ENCODE results near the gene GALNT15.

Gene GALNT15

DNA sequence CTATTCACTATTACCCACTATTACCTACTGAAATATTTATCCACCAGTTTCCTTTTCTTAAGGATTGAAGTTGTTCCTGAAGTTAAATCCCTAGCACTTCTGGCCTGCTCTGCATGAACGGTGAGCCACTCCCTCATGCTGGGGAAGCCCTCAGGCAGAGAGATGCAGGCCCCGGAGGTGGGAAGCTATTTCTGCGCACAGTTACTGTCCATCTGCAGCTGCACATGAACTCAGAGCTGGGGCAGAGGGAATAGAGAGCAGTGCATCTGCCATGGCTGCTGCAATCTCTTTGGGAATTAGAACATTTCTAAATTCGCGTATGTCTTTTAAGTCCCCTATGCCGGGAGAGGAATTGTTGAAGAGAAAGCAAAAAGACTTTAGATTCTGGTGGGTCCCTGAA, 6.3 kb upstream of the GALNT15 start:
- no peak for DNase-seq (ENCODE audit: low read depth)

DNA sequence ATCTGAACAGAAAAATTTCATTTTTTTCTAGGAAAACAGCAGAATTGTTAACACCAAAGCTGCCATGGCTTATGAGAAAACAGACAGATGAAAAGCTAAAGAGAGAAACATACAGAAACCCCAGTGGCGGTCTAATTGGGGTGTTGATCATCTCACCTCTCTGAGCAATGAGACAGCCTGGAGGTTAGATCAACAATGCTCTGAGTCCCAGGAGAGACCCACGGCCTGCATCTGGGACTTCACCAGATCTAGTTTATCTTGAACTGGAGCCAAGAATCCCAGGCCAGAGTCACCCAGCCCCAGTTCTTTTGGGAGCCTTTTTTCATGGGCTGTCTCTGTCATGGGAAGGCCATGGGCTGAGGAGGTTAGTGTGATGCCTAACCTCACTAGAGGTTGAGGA, 3.5 kb upstream of the GALNT15 start:
- DNase-seq (ENCODE audit: low read depth) = no peak

DNA sequence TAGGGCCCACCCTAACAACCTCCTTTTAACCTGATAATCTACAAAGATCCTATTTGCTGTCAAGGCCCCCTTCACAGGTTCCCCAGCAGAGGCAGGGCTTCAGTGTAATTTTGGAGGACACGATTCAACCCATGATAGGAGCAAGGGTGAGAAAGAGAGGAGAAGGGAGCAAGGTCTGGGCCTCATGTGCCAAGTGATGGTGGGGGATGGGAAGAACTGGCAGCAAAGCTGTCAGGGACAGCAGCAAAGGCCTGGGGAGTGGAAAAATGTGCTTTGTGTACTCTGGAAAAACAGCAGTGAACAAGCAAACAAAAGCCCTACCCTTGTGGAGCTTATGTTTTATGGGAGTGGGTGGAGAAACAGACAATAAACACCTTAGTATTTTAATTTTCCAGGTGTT, 2.7 kb upstream of the GALNT15 start:
- no peak for DNase-seq (ENCODE audit: low read depth)

DNA sequence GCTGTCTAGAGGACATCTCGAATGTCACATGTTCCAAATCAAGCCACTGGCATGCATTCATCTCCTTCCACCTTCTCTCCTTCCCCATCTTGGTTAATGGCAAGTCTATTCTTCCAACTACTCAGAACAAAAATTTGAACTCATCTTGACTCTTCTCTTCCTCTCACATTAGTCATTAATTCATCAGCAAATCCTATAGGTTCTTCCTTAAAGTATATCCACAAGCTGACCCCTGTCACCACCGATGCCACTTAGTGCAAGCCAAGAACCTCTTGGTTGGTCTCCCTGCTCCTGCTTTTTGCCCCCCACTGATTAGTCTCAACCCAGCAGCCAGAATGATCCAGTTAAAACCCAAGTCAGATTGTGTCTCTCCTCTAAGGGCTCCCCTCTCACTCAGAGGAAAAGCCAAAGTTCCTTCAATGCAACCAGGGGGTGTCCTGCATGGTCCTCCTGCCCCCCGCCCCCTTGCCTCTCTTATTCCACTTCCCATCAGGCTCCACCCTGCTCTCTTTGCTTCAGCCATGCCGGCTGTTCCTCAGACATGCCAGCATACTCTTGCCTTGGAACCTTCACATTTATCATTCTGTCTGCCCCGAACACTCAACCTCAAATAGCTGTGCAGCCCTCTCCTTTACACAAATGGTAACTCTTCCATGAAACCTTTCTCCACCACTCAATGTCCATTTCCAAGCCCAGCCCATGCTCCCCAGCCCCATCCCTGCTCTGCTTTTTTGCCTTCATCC, 1.0 kb upstream of the GALNT15 start:
- no peak for DNase-seq (ENCODE audit: low read depth)

DNA sequence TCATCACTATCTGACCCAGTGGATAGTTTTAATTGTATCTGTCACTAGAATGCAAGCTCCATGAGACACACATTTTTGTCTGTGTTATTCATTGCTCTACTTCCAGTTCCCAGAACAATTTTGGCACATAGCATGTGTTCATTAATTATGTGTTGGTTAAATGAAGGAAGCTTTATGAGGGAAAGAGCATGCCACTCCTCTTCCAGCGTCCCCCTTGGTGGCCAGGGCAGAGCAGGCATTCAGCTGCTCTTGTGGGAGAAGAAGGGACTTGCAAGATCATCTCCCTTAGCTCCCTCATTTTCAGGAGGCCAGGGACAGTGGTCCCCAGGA, 489 bp upstream of the GALNT15 start:
- no peak for DNase-seq (ENCODE audit: low read depth)

DNA sequence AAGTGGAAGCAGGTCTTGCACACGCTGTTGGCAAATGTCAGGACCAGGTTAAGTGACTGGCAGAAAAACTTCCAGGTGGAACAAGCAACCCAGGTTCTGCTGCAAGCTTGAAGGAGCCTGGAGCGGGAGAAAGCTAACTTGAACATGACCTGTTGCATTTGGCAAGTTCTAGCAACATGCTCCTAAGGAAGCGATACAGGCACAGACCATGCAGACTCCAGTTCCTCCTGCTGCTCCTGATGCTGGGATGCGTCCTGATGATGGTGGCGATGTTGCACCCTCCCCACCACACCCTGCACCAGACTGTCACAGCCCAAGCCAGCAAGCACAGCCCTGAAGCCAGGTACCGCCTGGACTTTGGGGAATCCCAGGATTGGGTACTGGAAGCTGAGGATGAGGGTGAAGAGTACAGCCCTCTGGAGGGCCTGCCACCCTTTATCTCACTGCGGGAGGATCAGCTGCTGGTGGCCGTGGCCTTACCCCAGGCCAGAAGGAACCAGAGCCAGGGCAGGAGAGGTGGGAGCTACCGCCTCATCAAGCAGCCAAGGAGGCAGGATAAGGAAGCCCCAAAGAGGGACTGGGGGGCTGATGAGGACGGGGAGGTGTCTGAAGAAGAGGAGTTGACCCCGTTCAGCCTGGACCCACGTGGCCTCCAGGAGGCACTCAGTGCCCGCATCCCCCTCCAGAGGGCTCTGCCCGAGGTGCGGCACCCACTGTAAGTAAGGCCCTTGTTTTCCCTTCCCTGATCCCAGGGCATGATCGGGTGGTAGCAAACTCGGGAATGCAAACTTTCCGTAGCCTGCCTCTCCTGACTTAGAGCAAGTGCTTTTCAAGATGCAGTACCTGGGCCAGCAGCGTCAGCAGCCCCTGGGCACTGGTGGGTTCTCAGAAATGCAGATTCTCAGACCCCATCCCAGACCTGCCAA, 759 bp downstream of the GALNT15 start:
- DNase-seq (ENCODE audit: low read depth) = no peak

DNA sequence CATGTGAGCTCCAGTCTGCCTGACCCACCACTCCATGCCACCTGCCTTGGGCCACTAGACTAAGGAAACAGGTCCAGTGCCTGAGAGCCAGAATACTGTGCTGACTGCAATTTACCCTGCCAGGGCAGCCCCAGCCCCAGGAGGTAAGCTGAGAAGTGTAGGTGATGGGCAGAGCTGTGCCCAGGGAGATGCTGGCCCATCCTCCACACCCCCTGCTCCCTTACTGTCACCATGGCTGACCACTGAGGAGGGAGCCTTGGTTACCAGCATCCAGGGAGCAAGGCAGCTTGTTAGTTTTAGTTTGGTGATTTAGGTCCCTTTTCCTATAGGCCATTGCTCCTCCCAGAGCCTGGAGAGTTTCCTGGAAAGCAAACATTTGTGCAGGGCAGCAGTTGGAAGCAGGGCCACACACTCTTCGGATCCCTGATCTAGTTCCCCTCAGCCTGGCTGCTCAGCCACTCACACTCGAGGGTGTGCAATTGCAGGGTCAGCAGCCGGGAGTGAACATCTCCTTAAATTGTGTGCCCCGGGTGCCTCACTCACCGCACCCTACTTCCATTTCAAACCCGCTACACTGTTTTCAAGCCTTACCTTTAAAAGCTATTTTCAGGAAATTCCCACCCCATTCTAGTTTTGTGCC, 2.0 kb downstream of the GALNT15 start:
- DNase-seq (ENCODE audit: low read depth) = no peak

DNA sequence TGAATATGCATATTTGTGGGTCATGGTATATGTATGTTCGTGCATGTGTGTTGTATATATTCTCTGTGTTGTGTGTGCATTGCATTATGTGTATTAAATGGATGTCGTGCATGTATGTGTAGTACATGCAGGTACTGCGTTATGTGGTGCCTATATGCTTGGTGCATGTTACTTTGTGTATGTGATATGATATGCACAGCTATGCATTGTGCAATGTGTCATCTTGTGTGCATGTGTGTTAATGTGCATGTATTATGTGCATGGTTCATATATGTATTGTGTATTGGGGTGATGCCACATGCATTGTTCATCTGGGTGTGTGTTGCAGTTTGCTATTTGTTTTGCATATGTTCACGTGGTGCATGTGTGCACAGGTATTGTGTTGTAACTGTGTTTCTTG, 2.9 kb downstream of the GALNT15 start:
- no peak for DNase-seq (ENCODE audit: low read depth)

DNA sequence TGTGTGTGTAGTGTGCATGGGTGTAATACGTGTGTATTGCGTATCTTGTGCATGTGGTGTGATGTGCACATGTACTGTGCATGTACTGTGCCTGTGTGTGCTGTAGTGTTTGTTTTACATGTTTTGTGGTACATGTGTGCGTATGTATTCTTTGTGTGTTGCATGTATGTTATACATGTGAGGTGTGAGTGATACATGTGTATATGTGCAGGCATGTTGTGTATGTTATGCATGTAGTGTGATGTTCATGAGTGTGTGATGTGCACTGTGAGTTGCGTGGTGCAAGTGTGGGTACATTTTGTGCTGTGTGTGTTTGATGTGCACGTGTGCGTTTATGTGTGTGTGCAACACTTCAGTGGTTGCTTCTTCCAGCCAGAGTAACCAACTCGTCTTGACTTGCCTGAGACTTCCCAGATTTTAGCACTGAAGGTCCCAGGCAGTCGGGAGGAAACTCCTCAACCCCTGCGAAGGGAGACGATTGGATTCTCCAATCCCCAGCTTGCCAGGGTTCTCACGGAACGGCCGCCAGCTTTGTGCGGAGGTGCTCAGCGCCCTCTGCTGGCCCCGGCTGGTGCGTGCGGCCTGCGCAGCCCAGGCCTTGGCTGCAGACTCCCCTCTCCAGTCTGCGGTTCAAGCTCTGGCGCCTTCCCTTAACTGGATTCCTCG, 3.6 kb downstream of the GALNT15 start:
- no peak for DNase-seq (ENCODE audit: low read depth)

DNA sequence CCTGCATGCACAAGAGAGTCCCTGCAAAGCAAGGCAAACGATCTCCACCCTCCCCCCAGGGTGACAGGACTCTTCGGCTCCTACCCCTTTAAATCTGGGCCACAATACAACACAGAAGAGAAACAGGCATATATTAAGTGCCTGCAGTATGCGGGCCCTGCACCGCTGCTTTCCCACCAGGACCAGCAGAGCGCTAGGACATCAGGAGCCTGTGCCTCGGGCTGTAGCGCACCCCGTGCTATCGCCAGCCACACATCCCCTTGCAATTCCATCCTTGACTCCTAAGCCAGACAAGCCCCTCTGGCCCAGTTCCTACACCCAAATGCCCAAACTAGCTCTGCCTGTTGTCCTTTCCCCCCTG, 4.1 kb downstream of the GALNT15 start:
- DNase-seq (ENCODE audit: low read depth) = no peak

DNA sequence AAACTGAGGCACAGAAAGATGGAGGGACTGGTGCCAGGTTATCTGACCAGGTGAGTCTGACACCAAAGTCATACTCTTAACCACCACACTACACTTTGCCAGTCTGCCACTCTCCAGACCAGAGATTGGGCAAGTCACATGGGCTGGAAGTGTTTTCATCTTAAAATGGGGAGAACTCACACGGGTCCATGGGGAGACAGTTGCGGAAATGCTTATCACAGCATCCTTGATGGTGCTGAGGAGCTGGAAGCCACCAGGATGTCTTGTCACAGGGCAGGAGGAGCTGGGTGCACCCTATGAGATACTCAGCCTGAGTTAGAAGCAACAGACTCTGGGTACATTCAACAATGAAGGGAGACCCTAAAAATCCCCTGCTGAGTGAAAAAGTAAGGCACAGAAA, 4.8 kb downstream of the GALNT15 start:
- no peak for DNase-seq (ENCODE audit: low read depth)

DNA sequence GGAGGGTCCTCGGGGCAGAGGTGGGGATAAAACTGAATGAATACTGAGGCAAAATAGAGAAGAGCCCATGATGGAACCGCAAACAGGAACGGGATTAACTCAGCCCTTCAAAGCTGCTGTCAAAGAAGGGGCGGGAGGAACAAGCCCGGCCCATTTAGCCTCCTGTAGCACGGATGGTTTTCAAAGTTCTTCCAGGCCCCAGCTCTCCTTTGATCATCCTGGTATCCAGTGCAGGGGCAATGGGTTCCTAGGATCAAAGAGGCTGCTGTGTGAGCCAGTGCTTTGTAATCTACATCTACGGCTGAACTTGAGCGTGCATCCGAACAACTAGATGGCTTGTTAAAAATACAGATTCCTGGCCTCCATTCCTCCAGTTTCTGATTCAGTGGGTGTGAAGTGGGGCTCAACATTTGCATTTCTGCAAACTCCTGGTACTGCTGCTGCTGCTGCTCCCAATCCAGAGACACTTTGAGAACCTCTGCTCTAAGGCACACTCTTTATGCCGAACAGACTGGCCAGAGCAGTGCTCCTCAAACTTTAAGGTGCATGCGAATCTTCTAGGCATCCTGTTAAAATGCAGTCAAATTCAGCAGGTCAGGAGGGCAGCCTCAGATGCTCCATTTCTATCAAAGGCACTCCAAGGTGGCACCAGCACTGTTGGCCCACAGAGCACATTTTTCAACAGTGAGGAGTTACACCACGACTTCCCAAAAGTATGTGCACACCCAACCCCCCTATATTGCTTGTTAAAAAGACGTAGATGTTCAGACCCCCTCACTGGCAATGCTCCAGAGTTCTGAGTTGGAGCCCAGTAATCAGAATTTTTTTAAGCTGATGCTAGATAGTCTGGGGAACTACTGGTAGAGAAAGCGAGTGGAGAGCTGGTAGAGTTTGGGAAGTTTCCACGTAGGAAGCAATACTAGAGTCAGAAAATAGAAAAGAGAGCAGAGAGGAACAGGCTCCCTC, 5.6 kb downstream of the GALNT15 start:
- DNase-seq (ENCODE audit: low read depth) = peak; percentile 88

DNA sequence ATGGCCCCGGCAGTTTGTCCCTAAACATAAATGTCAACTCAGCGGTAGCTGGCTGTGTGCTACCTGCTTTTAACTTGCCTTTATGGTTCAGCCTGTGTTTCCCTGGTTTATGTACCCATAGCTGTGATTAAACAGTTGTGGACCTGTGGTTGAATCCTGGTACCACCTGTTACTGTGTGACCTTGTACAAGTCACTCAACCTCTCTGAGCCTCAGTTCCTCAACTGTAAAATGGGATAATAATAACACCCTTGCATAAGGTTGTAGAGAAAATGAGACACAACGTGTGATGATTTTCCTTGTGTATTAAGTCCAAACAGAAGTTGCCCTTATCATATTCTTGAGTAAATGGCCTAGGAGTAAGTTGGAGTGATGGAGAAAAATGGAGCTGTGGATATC, 6.3 kb downstream of the GALNT15 start:
- DNase-seq (ENCODE audit: low read depth) = no peak

DNA sequence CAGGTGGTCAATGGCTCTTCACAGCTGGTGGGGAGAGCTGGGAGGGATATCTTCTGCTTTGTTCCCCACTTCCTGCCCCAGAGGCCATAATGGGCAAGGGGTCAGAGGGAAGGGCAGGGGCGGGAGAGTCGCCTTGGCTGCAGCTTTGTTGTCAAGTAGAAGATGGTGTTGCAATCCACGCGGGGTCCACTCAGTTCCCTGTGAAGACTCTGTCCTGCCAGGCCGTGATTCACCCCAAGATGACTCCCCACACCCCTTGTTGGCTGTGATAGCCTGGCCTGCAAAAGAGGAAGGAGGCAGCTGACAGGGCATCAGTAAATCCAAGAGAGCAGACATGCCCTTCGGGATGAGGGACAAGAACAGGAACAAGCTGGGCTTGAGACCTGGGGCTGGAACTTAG, 6.9 kb downstream of the GALNT15 start:
- DNase-seq (ENCODE audit: low read depth) = no peak

DNA sequence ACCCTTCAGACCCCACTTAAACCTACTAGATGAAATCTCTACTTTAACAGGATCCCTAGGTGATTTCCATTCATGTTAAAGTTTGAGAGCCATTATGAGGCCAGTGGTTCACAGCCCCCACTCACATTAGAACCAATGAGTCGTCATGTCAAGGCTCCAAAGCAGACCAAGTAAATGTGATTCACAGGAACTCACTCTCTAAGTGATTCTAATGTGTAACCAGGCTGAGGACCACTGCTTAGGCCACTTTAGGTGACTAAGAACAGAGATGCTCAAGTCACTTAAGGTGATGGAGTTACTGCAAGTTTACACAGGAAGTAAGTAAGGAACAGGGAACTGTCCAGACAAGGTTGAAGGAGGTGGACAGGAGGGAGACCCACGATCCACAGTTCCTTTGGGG, 7.7 kb downstream of the GALNT15 start:
- DNase-seq (ENCODE audit: low read depth) = no peak

DNA sequence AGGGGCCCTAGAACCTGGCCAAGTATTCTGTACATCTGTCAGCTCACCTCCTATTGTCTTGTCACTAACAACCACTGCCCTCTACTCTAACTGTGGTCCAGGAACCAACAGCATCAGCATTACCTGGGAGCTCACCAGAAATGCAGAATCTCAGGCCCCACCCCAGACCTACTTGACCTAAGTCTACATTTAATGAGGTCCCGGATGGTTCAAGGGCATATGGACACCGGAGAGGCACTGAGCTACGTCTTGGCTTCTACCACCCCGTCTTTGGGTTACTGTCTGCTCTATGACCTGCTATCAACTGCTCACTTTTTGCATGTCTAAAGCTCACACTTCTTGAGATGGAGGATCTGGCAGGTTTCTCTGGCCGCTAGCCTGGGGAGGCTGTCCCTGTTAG, 8.1 kb downstream of the GALNT15 start:
- DNase-seq (ENCODE audit: low read depth) = no peak

DNA sequence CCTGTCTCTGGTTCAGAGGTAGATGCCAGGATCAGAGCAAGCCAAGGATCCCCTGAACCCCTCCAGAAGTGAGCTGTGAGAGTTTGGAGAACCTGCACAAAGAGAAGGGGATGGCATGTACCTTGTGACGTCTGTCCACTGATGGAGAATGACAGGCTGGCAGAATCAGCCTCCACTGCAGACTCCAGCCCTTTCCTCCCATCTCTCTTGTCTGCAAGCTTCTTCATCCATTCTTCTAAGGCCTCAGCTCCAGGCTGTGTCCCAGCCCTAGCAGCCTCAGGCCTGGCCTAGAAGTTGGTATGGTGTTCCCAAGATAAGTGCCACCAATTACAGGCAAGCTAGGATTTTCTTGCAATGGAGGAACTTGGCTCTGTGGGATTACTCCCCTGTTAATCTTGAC, 8.6 kb downstream of the GALNT15 start:
- no peak for DNase-seq (ENCODE audit: low read depth)

DNA sequence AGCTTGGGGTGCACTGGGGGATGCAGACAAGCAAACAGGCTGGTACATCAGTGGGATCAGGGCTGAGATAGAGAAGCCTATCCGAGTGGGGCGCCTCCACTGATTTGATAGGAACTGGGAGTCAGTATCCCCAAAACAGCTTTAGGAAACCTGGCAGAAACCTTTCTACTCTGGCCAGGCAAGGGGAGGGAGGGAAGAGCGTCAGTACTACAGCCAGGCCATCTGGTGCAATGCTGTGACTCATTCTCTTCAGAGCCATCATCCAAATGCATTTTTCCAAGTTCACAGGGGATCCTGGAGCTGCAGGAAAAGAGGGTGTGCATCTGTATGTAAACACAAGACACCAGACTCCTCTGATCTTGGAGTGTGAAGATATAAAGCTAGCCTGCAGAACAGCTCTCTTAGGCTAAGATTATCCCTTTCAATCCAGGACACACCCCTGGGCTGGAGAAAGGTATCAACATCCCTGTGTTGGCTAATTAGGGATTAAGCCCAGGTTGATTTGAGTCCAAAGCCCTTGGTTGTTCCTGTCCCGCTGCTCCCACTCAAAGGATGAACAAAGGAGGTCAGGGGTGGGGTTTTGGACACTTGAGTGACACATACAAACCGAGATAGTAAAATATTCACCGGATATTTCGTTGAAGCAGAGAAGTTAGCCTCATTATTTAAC, 9.3 kb downstream of the GALNT15 start:
- peak; percentile 74 for DNase-seq (ENCODE audit: low read depth)

DNA sequence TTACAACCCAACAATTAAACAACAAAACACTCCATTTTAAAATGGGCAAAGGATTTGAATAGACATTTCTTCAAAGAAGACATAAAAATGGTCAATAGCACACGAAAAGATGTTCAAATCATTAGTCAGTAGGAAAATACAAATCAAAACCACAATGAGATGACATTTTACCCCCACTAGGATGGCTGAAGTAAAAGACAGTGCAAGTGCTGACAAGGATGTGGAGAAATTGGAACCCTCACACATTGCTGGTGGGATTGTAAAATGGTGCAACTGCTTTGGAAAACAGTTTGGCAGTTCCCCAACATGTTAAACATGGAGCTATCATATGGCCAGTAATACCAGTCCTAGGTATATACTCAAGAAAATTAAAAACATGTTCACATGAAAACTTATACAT, 11.6 kb downstream of the GALNT15 start:
- DNase-seq (ENCODE audit: low read depth) = no peak

DNA sequence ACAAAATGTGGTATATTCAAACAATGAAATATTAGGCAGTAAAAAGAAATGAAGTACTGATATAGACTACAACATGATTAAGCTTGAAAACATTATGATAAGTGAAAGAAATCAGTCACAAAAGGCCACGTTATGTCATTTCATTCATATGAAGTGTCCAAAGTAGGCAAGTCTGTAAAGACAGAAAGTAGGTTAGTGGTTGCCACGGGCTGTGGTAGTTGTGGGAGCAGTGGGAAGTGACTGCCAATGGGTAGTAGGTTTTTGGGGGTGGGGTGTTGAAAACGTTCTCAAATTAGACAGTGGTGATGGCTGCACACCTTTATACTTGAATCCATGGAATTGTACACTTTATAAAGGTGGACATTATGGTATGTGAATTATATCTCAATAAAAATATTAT, 12.1 kb downstream of the GALNT15 start:
- DNase-seq (ENCODE audit: low read depth) = no peak

DNA sequence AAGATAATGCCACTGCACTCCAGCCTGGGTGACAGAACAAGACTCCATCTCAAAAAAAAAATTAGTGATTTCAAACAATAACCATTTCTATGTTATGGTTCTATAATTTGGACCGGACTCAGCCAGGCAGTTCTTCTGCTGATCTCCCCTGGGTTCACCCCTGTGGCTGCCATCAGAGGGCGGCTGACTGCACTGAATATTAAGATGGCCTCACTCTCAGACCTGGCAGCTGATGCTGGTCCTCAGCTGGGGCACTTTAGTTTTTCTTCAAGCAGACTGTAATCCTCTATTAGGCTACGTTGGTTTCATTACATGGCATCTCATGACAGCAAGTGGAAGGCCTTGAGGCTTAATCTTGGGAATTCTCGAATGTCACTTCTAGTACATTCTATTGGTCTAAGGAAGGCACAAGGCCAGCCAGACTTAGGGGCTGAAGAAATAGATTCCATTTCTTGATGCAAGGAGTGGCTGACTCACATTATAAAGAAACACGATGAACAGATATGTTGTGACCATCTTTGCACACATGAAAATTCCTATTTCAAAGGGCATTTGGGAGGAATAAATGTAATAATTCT, 12.8 kb downstream of the GALNT15 start:
- DNase-seq (ENCODE audit: low read depth) = no peak
